GM18873 (cell line): Measurements from ENCODE around the gene TSC22D1.

Experiments
- ATAC-seq: cut with Tn5 transposase; IDR thresholded peaks from one replicate; pipeline ENCODE4 v1.9.1; 2021; ENCODE audit warnings: mild to moderate bottlenecking, moderate library complexity, moderate number of reproducible peaks; ENCODE audit not compliant: unreplicated experiment, low FRiP score

TSC22D1 gene

DNA sequence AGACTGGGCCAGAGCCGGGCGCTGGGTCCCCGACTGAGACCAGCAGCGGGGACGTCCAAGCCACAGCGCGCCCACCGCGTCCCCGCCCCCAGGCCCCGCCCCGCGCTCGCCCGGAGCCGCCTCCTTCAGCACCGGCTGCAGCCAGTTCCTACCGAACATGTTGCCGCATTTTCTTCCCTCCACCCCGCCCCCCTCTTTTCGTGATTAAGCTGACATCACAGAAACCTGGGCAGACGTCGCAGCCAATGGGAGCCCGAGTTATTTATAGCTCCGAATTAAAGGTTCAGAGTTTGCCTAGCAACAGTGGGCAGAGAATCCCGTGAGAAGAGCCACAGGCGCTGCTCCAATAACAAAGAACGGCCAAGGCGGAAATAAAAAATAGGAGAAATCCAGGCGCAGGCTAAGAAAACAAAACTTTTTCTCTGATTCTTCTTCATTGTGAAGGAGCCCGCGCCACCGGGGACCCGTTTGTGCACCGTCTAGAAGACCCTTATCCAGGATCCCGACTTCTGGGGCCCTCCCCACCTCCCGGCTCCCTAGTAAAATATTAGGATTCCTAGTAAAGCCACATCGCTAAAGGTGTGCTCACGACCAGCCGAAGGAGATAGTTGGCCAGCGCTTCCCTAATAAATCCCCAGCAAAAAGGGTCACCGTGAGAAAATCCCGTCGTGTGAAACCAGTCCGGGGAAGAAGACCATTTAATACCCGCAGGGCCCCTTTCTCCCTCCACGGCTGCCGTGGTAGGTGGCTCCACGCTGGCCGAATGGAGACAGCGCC, 140.8 kb downstream of the TSC22D1 start:
- no peak for ATAC-seq

- no peak for ATAC-seq
These were observed 141.4 kb downstream of the TSC22D1 start for GRCh38 chr13:44434766-44435141.

DNA sequence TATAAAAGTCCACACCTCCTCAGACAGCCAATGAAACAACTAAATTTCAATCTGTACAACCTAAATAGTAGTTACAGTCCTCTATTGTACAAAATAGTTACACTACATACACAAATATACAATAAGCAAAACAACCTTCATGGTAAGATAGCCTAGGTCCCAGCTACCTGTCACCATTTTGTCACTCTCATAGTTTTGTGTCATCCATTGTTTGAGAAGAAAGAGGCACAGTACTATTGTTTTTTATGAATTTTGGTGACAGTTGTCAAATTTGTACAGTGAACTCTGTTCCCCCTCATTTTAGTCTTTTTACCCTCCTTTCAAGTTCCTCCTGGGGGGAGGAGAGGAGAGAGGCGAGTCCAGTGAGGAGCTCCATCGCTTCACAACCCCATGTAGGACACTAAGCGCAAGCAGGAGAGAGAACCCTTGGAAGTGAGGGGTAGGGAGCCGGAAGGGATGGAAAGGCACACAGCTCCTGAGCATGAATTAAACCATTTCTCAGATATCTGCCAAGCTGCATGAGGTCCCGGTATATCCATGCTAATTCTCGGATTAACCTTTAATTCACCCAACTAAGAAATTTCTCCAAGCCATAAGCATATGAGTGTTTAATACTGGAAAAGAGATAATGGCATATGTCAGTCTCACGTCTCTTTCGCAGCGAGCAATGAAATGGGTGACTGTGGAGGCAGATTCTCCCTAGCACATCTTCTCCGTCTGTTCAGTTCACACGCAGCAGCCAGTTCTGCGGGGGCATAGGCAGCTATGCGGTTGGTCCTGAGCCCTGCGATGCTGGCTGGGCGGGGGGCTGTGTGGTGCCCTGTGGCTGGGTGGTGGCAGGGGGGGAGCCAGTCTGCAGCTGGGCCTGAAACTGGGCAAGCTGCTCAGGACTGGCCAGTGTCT, 142.0 kb downstream of the TSC22D1 start:
- no peak for ATAC-seq

- ATAC-seq = no peak
These were observed 143.5 kb downstream of the TSC22D1 start for GRCh38 chr13:44432650-44433049.

GRCh38 chr13:44431150-44431549, 145.0 kb downstream of the TSC22D1 start:
- ATAC-seq = no peak

DNA sequence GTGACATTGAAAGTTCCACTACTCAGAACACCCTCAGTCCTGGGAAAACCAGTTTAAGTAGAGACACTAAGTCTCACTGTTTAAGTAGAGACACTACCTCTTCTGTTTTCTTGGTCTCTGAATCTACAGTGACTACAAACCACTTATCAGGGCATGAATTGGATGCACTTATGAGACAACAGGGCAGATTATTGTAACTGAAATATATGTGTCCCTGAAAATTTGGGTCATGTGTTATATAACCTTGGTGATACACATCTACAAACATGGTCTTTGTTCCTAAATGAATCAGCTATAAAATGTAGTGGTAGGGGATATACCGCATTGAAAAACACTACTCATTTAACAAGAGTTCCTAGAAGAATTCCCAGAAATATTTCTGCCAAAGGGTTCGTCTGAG, 146.8 kb downstream of the TSC22D1 start:
- ATAC-seq = no peak

- no peak for ATAC-seq
These were observed 149.7 kb downstream of the TSC22D1 start for GRCh38 chr13:44426461-44426860.

GRCh38 chr13:44425815-44426078, 150.4 kb downstream of the TSC22D1 start:
- no peak for ATAC-seq

DNA sequence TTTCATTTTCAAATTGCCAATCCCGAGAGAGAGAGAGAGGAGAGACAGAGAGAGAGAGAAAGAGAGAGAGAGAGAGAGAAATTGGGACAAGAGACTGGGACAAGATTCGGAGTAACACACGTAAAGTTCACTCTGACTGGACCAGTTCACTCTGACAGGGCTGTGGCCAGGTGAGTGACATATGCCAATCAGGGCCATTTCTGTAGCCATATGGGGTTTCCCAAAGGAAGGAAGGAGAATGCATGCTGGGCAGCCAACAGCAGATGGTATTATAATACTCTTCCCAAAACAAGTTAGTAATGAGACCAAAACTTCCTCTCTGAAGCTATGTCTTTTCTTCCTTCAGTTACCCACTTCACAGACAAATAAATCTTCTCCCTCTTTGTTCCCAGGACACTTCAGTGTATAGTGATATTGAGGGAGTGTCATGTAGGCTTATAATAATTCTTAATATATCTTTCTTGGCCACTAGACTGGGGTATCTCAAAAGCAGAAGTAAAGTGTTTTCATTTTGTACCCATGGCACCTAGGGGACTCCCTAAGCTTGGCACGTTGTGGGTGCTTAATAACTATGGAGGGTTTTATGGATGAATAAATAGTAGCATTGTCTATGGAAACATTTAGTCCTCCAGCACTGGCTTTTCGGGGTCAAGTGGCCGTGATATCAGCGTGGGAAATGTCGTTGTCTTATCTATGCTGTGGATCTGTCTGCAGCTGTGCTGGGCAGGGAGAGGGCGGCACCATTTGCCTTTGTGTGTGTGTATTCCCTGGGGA, 150.9 kb downstream of the TSC22D1 start:
- no peak for ATAC-seq

DNA sequence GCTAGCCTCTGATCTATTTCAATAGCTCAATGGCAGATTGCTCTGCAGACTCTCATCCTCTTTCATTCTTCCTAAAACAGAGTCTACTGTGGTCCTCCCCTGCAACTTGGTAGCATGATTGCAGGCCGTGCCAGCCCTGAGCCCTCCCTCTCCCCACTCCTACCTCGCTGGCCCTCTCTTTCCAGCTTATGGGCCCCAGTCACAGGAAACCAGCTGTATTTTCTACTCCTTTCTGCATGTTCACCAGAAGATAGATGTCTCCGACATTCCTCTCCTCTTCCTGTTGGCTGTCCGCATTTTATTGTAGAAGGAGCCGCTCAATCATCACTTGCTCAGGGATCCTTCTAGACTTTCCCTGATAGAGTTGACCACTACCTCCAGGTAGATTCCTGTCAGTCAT, 152.3 kb downstream of the TSC22D1 start:
- ATAC-seq = no peak

GRCh38 chr13:44422755-44423643, 153.1 kb downstream of the TSC22D1 start:
- no peak for ATAC-seq

DNA sequence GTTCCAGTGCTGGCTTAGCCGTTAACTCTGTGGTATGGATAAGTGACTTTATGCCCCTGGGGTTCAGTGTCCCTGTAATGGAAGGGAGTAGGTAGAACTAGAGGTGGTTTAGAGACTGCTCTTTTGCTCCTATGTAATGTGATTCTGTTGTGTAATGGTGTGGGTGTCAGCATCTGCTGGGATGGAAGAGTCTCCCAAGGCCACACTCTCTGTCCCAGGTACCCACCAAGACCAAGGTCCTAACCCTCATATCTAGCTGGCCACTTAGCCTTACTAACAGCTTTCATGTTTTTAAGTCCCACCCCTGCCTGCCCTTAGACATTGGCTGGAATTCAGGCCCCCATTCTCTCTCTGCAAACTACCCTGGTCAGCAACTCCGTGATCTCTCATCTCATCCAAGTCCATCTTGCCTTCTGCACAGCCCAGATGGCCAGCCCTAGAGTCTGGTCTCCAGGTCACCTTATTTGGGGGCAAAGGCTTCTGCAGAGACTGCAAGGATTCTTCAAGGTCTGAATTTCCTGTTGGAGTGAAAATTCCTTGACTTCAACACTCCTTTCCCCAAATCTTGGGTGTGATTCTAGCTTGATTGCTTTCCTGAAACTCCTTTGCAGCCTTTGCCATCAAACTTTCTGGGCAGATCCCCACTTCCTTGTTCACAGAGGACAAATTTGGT, 154.1 kb downstream of the TSC22D1 start:
- ATAC-seq = no peak

- ATAC-seq = no peak
These were observed 155.5 kb downstream of the TSC22D1 start for GRCh38 chr13:44420376-44421220.

GRCh38 chr13:44417876-44418275, 158.3 kb downstream of the TSC22D1 start:
- no peak for ATAC-seq

- no peak for ATAC-seq
These were observed 158.7 kb downstream of the TSC22D1 start for GRCh38 chr13:44417446-44417845.

DNA sequence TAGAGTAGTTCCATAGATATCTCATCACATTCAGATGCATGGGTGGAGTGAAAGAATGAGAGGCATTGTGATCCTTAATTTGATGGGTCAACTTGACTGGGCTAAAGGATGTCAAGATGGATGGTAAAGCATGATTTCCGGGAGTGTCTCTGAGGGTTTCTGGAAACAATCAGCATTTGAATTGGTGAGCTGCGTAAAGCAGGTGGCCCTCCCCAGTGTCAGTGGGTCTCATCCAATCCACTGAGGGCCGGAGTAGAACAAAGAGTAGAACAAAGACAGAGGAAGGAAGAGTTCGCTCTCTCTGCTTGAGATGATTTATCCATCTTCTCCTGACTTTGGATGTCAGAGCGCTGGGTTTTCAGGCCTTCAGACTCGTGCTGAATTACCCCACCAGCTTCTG, 159.4 kb downstream of the TSC22D1 start:
- ATAC-seq = no peak

DNA sequence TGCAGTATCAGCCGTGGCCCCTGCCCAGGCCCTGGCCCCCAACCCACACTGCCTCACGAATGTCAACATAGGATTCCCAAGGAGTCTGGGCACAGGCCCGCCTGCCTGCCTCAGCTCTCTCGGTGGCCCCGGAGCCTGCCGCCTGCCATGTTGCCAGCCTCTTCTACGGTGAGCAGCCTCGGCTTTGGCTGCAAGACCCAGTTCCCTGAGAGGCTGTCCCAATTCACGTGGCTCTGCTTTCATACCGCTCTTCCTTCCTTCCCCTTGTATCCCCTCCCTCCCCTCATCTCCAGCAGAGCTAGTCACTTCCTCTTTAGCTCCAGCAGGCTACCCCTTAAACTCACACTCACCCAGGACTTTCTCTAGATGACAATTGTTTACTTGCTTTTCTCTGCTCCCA, 159.8 kb downstream of the TSC22D1 start:
- no peak for ATAC-seq

- no peak for ATAC-seq
These were observed 160.3 kb downstream of the TSC22D1 start for GRCh38 chr13:44415815-44416214.

DNA sequence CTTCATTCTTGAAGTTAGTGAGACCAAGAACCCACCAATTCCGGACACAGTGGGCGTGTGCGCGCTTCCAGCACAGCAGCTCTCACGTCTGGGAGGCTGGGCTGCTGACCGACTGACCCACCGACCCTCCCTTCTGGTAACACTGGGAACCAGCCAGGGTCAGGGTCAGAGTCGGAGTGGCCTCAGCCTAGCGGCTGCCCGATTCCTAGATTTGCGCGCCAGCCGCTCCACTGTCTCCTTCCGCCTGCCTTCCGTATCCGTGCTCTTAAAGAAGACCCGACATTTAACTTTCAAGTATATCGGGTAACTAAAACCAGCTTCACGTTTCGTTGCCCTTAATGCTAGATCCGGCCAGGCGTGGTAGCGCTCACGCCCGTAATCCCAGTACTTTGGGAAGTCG, 161.4 kb downstream of the TSC22D1 start:
- ATAC-seq = no peak
